ENCODE measurements around the gene HTRA2.

HTRA2 gene

GRCh38 chr2:74488643-74489481 lies 40.9 kb upstream of the HTRA2 start:
- no peak overlapping the region for H3K4me3 ChIP-seq (replicated peaks in 1 of 2; ENCODE audit: low read depth in 2 of 2, low read length in 2 of 2)
- no peak for DNase-seq (ENCODE audit: low read depth in 2 of 2)
- no peak for TF ChIP-seq CTCF (IDR thresholded peaks at IDR 0.05; ENCODE audit: low read depth, low read length)

DNA sequence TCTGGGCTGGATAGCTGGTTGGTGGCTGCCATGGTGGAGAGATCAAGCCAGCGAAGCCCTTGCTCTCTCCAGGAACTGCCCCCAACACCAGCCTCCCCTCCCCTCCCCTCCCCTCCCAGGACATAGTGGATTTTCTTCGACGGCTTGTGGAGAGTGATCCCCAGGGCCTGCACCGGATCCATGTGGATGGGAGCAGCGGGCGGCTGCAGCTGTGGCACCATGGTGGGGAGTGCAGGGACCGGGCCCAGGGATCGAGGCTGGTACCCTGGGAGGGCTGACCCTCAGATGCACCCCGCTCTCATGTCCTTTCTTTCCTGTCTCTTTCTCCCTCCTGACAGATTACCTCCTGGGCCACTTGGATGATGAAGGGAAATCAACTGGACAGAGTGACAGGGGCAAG lies 39.8 kb upstream of the HTRA2 start:
- no peak for DNase-seq (ENCODE audit: low read depth in 2 of 2)
- H3K4me3 ChIP-seq (replicated peaks in 1 of 2; ENCODE audit: low read depth in 2 of 2, low read length in 2 of 2) = no peak overlapping the region
- no peak for TF ChIP-seq CTCF (IDR thresholded peaks at IDR 0.05; ENCODE audit: low read depth, low read length)

- TF ChIP-seq CTCF (IDR thresholded peaks at IDR 0.05; ENCODE audit: low read depth, low read length) = no peak
Observed at GRCh38 chr2:74491648-74492544, 37.8 kb upstream of the HTRA2 start.

GRCh38 chr2:74493546-74493945 lies 36.2 kb upstream of the HTRA2 start:
- no peak for TF ChIP-seq CTCF (IDR thresholded peaks at IDR 0.05; ENCODE audit: low read depth, low read length)
- H3K4me3 ChIP-seq (replicated peaks in 1 of 2; ENCODE audit: low read depth in 2 of 2, low read length in 2 of 2) = no peak overlapping the region
- peak in 1 of 2 donors; percentile 27 for DNase-seq (ENCODE audit: low read depth in 2 of 2)

More at GRCh38 chr2:74491648-74492544, 37.8 kb upstream of the HTRA2 start:
- no peak for DNase-seq (ENCODE audit: low read depth in 2 of 2)
- no peak overlapping the region for H3K4me3 ChIP-seq (replicated peaks in 1 of 2; ENCODE audit: low read depth in 2 of 2, low read length in 2 of 2)

DNA sequence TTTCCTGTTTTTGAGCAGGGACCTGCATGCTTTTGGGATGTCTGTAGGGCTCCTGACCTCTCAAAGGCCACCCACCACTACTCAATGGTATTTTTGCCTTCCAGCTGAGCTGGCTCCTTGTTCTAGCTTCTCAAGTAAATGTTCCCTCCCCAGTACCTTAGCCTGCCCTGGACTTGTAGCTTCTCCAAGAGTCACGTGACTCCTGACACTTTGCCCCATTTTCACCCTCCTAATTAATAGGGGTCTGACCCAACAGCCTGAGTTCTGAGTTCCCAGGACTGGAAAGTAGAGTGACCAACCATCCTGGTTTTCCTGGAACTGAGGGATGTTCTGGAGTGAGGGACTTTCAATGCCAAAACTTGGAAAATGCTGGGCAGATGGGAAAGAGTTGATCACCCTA lies 34.3 kb upstream of the HTRA2 start:
- TF ChIP-seq CTCF (IDR thresholded peaks at IDR 0.05; ENCODE audit: low read depth, low read length) = no peak
- no peak for DNase-seq (ENCODE audit: low read depth in 2 of 2)
- H3K4me3 ChIP-seq (replicated peaks in 1 of 2; ENCODE audit: low read depth in 2 of 2, low read length in 2 of 2) = no peak overlapping the region

DNA sequence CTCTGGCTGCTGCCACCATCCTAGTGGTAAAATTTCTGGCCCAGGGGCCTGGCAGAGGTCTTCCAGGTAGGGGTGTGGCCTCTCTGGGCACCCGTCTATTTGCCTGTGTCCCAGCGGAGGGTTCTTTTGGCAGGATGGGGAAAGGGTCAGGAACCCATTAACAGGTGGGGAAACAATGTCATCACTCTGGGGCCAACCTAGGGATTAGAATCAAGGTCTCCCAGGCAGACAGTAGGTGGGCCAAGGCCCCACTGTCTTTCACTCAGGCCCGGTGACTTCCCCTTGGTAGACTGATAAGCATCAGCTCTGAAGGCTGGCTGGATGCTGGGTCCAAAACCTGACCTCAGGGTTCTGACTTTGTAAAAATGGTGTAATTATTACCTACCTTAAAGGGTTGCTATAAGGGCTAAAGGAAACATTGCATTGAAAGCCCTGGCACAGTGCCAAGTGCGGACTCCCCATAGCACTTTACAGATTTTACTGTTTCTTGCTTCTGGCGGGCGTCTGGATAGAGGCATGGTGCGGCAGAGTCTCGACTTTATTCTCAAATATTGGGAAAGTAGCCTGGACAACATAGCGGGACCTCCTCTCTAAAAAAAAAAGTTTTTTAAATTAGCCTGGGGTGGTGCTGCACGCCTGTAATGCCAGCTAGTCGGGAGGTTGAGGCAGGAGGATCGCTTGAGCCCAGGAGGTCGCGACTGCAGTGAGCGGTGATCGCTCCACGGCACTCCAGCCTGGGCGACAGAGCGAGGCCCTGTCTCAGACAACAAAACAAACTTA lies 32.5 kb upstream of the HTRA2 start:
- TF ChIP-seq CTCF (IDR thresholded peaks at IDR 0.05; ENCODE audit: low read depth, low read length) = no peak
- no peak overlapping the region for H3K4me3 ChIP-seq (replicated peaks in 1 of 2; ENCODE audit: low read depth in 2 of 2, low read length in 2 of 2)
- no peak for DNase-seq (ENCODE audit: low read depth in 2 of 2)

Data from cardiac fibroblast (primary cell).